SHP77 (cell line): ENCODE results near the gene TMEM187.

Experiments used
- DNase-seq, 2 experiments: peaks; one replicate each; lab custom pipeline; 2025; lab: John Stamatoyannopoulos, UW

Gene TMEM187

DNA sequence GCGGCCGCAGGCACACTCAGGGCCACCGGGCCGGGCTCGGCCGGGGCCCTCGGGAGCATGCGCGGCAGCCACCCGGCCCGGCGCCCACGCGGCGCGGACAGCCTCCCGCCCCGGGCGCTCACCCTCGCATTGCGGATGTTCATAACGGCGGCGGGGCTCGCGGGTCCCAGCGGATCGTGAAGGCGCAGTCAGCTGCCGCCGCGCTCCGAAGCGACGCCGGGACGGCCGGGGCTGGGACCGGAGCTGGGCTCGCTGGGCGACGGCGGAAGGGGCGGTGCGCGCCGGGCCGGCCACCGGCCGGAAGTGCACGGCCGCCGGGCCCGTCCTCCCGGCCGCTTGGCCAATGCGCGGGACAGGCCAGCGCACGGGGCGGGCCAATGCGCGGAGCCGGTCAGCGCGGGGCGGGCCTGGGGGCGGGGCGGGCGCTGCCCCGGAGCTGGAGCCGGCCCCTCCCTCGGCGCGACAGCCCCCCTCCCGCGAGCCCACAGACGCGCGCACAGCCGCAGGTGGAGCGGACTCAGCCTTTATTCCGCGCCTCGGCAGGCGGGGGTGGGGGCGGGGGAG, 37.7 kb upstream of the TMEM187 start, which contains the start of gene NAA10:
Gene NAA10 (minus strand): TSS at position 276 of the 564 bp plus-strand sequence. CDS start 133 bp downstream, at position 143.
- DNase-seq, result peak; percentile 26 to 50

DNA sequence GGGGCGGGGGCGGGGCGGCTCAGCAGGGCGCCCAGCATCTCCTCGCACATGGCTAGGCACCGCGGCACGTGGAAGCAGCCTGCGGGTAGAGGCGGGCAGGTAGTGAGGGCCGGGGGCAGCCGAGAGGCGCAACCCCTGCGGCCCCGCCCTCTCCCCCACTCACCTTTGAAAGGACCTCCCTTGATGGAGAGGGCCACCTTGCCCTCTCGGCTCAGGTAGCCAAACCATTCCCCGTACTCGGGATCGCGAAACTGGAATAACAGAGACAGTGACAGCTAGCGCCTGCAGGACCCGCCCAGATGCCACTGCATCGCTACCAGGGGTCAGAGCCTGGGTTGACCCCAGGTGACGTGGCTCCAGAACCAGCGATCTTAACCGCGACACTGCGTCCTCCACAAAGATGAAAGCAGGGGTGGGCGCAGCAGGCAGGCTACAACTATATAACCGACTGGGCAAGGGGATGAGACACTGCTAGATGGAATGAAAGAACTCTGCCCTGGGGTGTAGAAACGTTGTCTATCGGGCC, 37.2 kb upstream of the TMEM187 start:
- peak in 1 of 2 experiments; percentile 16 for DNase-seq

DNA sequence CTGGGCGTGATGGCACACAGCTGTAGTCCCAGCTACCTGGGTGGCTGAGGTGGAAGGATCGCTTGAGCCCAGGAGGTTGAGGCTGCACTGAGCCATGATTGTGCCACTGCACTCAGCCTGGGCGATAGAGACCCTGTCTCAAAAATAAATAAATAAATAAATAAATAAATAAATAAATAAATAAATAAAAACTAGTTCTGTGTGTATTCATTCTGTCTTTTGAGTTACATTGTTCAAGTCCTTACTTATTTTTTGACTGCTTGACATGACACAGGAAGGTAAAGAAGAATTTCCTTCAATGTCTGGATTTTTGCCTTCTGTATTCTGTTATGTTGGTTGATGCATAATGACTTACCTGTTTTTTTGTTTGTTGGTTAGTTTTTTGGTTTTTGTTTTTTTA, 35.5 kb upstream of the TMEM187 start:
- DNase-seq, result no peak

DNA sequence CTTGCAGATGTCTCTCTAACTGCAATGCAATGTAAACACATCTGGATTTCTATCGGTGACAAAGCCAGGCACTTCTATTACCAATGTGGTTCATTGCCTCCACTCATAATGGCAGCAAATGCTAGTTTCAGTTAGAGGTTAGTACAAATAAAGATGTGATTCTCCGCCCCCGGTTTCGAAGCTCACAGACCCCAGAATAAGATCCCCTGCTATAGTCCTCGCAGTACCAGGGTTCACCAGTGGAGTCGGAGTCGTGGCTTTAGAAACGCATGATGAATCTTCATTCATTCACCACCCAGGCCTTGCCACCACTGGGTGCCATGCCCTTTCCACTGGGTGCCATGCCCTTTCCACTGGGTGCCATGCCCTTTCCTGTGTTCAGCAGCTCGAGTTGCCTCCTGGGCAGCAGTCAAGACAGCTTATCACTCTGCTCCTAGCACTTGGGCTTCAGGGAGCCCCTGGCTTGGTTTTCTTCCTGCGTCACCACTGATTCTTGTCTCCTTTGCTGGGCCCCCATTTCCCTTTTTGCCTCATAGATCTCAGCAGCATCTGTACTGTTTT, 34.2 kb upstream of the TMEM187 start:
- no peak for DNase-seq

DNA sequence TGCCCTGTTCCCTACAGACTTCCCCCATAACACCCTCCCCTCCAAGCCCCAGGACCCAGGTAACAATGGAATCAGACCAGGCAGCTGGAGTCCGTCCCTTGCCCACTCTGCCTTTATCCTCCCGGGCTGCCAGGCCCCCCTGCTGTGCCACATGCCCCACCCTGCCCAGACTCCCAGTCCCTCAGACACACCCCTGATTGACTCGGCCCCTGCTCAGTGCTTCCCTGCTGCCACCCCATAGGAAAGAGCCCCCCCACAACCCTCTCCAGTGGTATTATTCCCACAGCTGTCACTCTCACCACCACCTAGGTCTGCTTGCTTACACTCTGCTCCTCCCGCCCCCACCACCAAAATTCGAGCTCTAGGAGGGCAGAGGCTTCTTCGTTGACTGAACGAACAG, 33.0 kb upstream of the TMEM187 start:
- DNase-seq, result no peak

DNA sequence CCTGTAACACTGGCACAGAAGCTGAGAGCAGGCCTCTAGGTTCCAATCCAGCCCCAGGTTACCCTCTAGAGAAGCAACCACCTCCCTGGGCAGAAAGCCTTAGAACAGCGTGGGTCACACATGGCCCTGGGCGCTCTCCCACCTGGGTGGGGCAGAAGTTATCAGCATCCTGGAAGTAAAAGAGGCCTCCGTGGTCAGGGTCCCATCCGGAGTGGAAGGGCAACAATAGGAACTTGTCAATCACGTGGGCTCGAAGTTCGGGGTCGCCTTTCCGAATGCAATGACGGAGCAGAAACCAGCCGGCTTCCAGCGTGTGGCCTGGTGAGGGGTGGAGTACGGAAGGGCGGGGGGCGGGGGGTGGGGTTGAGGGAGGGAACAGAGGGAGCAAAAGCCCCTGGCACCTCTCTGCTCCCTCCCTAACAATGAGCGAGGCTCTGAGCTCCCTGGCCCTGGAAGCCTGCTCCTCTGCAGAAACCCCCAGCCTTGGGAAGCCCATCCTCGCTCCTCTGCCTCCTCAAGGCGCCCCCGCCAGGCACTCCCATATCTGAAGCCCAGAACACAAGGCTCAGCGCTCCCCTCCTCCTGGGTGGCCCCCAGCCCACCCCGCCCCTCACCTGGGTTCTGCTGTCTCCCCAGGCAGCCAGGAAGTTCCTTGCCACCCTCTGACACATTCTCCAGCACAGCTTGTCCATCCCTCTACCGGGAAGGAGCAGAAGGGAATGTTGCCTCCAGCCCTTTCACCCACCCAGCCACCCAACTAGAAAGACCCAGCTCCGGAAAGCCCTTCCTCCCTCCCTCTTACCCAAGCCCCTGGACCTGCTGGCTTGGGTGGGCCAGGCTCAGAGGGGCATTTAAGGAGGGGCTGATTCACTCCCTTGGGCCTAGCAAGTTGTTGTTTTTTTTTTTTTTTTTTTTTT, 31.0 kb upstream of the TMEM187 start:
- DNase-seq, result no peak

DNA sequence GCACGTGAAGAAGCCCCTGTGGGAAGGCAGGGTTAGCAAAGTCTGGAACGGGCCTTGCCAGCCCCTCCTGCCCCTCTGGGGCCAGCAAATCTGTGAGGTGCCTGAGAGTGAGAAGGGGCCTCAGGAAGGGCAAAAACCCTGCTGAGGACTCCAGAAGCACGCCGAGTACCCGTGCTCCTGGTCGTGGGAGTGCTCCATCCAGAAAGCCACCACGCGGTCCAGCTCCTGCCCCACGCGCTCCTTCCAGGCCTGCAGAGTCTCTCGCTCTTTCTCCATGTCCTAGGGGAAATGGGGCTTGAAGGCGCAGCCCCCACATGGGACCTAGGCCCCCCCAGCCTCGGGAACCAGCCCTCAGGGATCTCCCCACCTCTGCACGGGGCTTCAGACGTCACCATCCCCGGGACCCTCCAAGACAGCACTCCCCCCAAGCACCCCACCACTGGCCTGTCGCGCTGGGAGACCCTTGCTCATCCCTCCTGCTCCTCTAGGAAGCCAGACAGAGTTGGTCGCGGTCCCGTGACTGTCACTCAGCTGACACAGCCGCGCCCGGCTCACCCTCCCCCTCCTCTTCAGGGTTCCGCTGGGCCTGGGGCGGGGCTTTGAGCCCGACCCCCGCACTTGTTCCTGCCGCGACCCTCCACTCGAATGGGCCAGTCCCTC, 28.3 kb upstream of the TMEM187 start, which contains the start of gene RENBP:
Gene RENBP (minus strand): TSS at position 504 of the 660 bp plus-strand sequence. CDS start 33 bp downstream, at position 471.
- DNase-seq, result no peak

DNA sequence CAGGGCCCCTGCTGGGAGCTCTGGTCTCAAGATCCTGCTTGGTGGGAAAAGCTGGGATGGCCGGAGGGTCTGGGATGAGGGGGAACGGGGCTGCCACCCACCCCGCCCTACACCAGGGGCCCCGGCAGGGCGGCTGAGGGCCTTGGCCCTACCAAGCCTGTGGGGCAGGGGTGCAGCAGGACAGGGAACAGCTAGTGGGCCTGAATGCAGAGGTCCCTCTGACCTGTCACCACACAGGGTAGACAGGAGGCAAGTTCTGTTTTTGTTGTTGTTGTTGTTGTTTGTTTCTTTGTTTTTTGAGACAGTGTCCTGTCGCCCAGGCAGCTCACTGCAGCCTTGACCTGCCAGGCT, 27.8 kb upstream of the TMEM187 start:
- no peak for DNase-seq

DNA sequence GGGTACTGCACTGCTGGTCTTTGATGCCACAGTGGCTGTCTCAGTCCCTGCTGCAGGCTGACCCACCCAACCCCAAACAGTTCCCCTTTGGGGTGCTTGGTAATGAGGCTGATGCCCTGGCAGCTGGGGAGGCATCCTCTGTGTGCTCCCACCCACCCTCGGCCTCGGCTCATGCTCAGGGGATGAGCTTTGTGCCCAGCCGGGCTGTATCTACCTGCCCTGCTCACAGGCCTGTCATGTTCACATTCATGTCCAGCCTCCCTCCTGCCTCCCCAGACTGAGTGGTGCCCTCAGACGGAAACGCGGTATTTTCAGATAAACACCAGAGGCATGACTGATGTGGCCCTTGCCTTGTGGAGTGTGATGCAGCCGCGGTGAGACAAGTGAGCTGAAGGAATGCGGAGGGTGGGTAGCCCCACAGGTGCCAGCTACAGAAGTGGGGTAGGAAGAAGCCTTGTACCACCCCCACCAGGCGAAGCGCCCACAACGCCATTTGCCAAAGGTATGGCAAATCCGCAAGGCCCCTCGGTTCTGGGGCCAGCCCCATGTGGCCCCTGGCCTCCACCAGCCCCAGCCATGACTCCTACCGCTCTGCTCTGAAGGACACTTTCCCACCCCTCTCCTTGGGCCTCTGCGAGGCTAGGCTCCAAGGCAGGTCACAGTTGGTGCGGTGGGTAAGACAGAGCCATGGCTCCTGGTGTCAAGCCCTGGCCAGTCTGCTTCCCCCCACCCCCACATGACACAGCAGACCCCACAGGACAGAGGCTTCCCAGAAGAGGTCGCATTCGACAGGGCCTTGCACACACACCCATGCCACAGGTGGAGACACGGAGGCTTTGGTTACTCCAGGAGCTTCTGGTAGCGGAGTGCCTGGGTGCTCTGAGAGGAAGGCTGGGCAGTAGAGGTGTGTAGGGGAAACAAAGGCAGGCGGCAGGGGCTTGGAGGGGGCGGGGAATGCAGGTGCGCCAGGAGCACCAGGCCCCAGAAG, 26.3 kb upstream of the TMEM187 start:
- no peak for DNase-seq

DNA sequence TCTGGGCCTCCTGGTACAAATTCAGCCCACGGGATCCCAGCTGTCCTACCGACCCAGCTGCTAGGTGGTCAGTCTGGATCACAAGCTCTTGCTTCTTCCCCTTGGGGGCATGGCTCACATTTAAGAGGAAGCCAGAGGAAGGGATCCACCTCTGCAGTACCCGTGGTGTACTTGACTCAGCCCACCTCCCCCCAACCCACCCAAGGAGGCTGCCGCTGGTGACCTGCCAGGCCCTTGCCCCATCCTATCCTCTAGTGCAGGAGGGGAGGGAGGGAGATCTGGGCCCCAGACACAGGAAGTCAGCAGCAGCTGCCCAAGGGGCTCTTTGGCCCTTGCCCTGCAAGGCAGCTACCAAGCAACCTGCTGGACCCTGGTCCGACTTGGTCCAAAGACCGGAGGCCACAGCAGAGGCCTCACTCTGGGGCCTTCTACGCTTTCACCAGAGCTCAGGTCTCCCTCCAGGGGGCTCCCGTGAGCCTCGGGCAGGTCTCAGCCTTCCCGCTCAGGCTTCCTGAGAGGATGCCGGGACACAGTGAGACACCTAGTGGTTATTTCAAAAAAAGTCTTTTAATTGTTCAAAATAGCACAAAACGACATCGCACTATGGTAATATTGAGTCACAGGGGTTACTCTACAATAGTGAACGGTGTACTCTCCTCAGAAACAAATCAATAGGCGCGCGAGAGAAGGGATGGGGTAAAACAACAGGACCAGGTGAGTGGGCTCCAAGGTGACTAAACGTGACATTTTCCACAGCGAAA, 25.4 kb upstream of the TMEM187 start:
- peak; percentile 36 to 59 for DNase-seq

DNA sequence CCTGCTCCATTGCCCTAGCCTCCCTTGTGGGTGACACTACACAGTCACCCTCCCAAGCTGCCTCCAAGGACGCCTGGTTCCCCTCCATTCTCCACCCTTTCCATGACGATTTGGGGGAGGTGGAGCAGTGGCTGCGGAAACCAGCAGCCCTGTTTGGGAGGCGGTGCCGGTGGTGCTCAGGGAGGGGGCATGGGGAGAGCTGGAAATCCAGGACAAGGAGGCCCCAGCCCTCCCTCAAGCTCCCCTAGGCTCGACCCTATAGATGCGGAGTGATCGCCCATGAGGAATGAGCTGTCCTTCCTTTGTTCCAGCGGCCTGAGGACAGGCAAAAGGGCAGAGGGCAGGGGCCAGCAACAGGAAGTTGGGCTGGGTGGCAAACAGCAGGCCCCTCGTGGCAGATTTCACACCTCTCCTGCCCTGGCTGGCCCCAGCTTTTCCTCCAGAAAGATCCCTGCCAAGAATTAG, 24.5 kb upstream of the TMEM187 start:
- DNase-seq, result no peak

DNA sequence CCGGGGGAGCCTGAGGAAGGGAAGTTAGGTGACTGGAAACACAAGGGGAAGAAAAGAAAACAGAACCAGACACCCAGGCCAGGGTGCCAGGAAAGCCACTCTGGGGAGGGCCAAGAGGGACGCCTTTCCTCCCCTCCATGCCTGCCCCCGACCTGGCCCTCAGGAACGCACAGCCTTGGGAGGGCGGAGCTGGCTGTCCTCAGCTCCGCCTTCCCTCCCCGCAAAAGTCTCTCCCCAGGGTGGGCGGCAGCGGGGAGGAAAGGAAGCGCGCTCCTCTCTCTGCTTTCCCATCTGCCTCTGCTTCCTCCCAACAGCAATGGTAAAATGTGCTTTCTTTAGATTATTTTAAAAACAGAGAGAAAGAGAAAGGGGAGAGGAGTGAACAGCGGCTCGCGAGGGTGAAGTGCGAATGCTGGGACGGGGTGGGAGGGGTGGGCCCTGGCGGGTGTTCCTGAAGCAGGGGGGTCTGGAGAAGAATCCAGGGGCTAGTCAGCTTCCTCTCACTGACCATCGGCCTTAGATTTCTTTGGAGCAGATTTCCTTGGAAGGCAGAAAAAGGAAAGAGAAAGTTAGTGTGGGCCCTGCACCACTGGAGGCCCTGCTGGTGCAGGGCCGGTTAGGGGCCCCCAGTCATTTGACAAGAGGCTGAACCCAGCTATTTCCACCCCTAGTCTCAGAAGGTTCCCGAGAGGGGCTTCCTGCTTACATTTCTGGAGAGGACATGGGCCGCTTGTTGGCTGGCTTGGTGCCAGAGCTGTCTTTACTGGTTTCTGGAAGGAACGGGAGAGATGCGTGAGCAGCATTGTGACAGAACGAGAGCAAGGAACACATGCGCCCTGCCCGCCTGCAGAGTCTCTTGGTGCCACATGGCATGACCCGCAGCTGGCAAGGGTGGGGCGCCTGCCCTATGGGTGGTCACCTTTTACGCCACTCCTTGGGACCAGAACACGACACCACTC, 23.4 kb upstream of the TMEM187 start:
- DNase-seq, result no peak

DNA sequence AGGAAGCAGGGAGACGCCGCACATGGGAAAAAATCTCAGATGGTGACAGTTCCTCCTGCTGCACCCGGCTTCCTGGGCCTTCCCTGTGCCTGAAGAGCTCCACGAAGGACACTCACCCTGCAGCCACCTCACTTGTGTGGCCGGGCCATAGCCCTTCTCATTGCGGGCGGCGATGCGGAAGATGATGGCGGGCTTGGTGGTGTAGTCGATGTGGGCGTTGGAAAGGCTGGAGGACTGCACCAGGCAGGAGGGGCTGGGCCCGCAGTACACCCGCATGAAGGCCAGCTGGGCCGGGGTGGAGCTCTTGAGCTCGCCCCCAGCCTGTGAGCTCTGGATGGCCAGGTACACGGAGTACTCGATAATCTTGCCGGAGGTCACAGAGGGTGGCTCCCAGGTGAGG, 22.4 kb upstream of the TMEM187 start:
- DNase-seq, result no peak

DNA sequence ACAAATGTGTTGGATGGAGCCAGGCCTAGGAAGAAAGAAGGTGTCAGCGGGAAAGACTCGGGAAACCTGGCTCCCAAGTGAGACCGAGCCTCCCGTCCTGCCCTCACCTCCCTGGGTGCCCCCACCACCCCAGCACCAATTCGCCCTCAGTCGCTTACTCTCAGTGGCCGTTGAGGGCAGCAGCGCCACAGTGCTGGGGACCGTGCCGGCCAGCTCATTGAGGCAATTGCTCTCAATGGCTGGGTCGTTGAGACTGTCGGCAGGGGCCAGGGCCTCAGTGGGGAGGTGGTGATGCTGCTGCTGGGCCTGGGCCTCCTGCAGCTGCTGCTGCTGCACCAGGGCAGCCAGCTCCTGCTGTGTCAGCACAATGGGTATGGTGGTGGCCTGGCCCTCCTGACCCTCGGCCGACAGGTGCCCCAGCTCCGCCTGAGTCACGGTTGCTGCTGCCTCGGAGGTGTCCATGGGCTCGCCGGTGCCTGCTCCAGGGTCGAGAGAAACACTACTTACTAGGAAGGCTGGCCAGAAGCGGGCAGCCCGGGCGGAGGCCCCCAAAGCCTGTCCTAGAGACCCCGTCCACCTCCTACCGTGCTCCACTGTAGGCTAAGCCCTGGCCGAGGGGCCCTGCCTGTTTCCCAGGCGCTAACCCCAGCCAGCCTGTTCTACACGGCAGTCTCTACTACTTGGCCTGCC, 20.7 kb upstream of the TMEM187 start:
- DNase-seq, result no peak

DNA sequence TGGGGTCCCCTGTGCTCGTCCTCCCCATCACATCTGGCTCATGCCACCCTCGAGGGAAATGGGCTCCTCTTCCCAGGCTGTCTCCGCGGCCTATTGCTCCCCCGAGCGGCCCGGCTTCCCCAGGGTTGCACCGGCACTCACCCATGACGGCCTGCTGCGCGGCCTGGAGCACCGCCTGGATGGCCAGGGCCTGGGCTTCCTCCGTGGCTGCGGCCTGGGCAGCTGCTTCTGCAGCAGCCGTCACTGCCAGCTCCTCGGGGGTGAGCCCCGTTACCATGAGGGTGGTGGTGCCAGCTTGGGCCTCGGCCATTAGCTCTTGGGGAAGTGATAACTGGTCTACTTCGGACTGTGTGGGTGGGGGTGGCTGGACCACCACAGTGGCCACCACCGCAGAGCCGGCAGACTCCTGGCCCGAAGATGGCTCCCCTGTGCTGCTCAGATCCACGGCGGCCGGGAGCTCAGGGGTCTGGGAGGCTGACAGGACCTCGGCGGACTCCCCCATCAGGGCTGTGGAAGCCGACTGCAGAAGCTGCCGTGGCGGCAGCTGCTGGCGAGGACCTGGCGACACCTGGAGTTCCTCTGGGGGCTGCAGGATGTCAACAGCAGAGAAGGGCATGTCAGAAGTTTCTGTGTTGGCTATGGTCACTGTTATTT, 20.1 kb upstream of the TMEM187 start:
- no peak for DNase-seq

DNA sequence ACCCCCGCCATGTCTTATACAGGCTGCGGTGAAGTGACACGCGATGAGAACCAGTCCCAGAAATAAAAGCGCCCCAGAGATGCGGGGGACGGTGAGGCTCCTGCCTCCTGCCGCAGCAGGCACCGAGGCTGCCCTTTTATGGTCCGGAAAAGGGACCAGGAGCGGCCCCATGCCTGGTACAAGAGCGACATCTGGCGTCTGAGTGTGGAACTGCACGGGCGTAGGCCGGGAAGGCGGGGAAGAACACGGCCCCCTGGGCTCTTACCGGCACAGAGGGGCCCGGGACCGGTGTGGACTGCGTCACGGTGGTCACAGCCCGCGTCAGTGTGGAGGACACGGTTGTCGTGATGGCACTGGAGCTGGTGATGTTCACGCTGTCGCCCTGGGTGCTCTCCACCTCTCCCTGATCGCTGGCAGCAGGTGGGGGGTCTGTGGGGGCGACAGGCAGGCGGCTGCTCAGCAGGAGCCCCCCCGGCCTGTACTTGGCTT, 19.2 kb upstream of the TMEM187 start:
- peak in 1 of 2 experiments; percentile 7 for DNase-seq

DNA sequence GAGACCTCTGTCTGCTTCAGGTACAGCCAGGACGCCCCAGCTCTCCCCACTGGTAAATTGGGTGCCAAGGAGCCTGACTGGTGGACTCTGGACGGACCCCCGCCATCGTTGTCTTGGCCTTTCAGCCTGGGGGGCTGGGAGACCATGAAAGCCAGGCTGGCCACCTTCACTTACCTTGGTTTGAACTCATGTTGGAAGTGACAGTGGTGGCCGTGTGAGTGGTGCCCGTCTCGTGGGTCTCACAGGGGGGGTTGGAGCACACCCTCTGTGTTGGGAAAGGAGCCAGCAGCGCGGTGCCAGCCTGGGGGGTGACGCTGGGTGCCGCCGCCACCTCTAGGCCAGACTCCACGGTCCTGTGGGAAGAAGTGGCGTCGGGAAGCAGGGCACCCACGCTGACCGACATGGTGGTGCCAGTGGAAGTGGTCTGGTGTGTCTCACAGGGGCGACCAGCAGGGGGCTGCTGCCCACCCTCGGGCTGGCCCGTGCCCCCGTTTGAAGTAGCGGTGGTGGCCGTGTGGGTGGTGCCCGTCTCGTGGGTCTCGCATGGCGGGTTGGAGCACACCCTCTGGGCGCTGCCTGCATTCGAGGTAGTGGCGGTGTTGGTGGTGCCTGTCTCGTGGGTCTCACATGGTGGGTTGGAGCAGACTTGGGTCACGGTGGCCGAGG, 18.5 kb upstream of the TMEM187 start:
- no peak for DNase-seq
